Measurements from ENCODE around the gene SLC35B2.

Gene SLC35B2

DNA sequence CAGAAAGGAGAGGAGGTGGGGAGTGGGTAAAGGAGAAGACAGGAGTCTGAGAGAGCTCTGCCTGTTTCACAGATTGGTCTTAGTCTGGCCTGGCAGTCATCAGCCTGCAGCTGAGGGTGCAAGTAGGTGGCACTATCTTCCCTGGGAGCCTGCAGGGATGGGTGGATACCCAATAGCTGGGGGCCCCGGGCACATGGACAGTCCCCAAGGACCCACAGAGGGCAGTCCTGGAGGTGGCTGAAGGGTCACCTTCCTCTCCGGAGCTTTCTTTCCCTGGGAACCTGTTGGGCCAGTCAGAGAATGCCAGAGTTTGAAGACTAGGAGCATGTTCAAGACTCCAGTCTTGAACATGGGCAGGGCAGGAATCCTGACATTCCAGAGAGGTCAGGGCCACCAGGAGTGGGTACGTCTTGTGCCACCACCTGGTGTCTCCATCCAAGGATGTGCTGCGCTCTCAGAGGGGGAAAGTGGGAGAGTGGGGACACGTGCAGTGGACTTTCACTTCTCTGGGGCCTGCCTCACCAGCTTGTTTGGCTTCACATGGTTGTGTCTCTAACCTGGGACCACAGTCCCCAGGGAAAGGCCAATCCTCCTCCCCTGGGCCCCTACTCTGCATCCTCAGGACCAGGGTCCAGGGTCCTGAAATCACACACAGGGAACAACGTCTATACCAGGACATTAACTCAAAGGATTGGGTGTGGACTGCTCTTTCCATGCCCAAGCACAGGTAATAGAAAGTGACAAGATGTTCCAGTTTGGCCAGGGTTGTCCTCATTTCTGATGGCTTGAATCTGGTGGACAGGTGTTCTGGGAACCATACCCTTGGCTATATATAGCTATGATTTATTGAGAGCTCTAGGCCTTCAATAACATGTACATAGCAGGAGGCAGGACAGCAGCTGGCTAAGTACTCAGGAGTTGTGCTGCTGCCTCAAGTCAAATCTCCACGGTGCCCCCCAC is 37.8 kb upstream of the SLC35B2 start:
- no peak for ATAC-seq
- Mint-ChIP-seq H3K36me3 (peaks cover 10% of the 10 kb centered on the region), H3K27me3 (peaks cover 92% of the 10 kb centered on the region), H3K9me3 (no peaks in the 10 kb centered on the region), H3K27ac (no peak overlapping the region), H3K4me3 (no peak overlapping the region), H3K4me1 (peaks cover 18% of the 10 kb centered on the region)

DNA sequence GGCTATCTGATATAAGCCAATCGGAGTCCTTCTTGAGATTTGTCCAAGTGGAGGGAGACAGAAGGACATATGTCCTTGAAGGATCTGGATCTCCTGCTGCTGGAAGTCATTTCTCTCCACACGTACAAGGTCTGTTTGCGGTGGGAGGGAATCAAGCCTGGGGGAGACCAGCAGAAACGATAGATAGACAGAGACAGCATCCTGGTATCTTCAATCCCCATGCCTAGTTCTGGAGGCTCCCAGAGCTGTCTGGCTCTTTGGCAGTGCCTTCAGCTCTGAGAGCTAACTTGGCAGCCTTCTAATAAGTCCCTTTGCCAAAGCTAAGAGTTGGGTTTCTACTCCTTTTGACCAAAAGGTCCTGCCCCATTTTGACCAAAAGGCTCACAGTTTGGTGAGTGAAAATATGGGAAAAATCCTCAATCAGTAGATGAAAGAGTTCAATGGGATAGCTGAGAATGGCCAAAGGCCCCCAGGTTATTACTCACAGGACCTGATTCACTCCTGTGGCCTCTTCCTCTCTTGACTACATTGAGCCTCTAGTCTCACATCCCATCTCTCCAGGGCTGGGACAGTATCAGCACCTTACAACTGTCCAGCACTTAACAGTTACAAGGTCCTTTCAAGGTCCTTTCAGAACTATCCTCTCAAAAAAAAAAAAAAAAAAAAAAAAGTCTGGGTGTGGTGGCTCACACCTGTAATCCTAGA is 35.5 kb upstream of the SLC35B2 start:
- Mint-ChIP-seq H3K36me3 (no peaks in the 10 kb centered on the region), H3K4me3 (no peak overlapping the region), H3K27ac (no peak overlapping the region), H3K27me3 (peaks cover 87% of the 10 kb centered on the region), H3K4me1 (peaks cover 13% of the 10 kb centered on the region), H3K9me3 (no peaks in the 10 kb centered on the region)
- no peak for ATAC-seq

DNA sequence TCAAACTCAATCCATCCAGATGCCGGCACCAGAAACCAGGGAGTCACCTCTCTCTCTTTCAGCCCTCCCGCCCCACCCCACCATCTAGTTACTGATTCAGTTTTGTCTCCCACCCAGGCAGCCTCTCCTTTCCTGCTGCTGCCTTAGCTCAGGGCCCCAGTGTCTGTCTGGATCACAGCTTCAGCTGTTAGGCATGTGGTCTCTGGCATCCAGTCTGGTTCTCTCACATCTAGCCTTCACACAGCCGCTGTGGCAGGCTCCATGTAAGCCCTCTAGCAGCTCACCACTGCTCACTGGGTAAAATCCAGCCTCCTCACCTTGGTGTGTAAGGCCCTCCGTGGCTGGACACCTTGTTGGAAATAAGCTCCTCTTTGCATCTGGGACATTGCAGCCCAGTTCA is 34.5 kb upstream of the SLC35B2 start:
- peaks cover 6% of the 10 kb centered on the region for H3K4me1 Mint-ChIP-seq
- no peaks in the 10 kb centered on the region for H3K36me3 Mint-ChIP-seq
- no peak overlapping the region for H3K4me3 Mint-ChIP-seq
- ATAC-seq, result no peak
- no peaks in the 10 kb centered on the region for H3K9me3 Mint-ChIP-seq
- H3K27ac Mint-ChIP-seq, result no peak overlapping the region
- H3K27me3 Mint-ChIP-seq, result peaks cover 88% of the 10 kb centered on the region

- Mint-ChIP-seq H3K36me3 (no peaks in the 10 kb centered on the region), H3K27ac (no peak overlapping the region), H3K27me3 (peaks cover 88% of the 10 kb centered on the region), H3K4me1 (no peaks in the 10 kb centered on the region), H3K4me3 (no peak overlapping the region), H3K9me3 (no peaks in the 10 kb centered on the region)
- no peak for ATAC-seq
These were observed 32.5 kb upstream of the SLC35B2 start for GRCh38 chr6:44289726-44290260.

DNA sequence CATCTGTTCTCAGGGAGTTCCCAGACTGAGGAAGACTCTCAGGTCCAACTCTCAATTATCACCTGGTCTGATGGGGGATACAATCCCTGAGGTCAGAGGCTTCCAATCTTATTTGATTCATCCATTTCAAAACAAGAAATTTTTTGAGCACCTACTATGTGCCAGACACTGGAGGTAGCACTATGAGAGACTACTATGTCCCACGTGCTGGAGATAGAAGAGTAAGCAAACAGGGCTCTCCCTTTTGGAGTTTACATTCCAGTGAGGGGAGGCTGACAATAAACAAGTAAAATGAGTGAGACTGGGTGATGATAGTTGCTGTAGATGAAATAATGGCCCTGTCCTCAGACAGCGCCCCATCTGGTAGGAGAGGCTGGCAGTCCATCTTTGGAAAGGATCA is 29.4 kb upstream of the SLC35B2 start:
- Mint-ChIP-seq H3K9me3 (no peaks in the 10 kb centered on the region), H3K27me3 (peaks cover 77% of the 10 kb centered on the region)

DNA sequence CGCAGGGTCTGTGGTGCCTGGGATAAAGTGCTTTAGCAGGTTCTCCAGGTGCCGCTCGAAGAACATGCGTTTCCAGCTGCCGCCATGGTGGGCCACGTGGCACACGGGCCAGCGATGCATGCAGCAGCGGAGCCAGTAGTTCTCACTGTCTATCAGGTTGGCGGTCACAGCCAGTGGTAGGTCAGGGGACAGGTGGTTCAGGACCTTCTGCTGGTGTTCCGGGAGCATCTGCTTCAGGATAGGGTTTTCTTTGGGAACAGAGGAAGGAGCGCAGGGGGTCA is 28.9 kb upstream of the SLC35B2 start:
- Mint-ChIP-seq H3K36me3 (no peaks in the 10 kb centered on the region), H3K27ac (no peak overlapping the region), H3K9me3 (no peaks in the 10 kb centered on the region), H3K4me3 (no peak overlapping the region), H3K4me1 (no peaks in the 10 kb centered on the region), H3K27me3 (peaks cover 72% of the 10 kb centered on the region)
- no peak for ATAC-seq

More for the DNA sequence above, 29.4 kb upstream of the SLC35B2 start:
- no peak for ATAC-seq
- H3K4me3 Mint-ChIP-seq, result no peak overlapping the region
- no peaks in the 10 kb centered on the region for H3K36me3 Mint-ChIP-seq
- H3K27ac Mint-ChIP-seq, result no peak overlapping the region
- no peaks in the 10 kb centered on the region for H3K4me1 Mint-ChIP-seq

GRCh38 chr6:44285552-44286284 is 28.4 kb upstream of the SLC35B2 start:
- Mint-ChIP-seq H3K27ac (no peak overlapping the region), H3K9me3 (no peaks in the 10 kb centered on the region), H3K27me3 (peaks cover 67% of the 10 kb centered on the region), H3K4me3 (no peak overlapping the region), H3K4me1 (no peaks in the 10 kb centered on the region), H3K36me3 (no peaks in the 10 kb centered on the region)
- ATAC-seq, result no peak

DNA sequence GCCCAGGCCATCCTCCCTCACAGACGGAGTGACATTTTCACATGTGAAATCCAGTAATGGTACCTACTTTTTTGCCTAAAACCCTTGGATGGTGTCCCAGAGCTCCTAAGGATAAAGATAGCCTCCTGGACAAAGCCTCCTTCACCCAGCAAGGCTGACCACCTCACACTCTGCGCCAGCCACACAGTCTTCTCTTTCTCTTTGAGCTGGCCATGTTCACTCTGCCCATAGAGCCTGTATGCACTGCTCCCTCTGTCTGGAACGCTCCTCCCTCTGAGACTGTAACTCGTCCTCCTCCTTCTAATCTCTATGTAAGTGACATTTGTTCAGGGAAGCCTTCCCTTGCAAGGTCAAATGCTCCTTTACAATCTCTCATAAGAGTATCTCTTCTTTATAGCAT is 27.5 kb upstream of the SLC35B2 start:
- H3K9me3 Mint-ChIP-seq, result no peaks in the 10 kb centered on the region
- no peak overlapping the region for H3K27ac Mint-ChIP-seq
- H3K27me3 Mint-ChIP-seq, result peaks cover 59% of the 10 kb centered on the region

GRCh38 chr6:44284121-44284520 is 26.8 kb upstream of the SLC35B2 start:
- no peak overlapping the region for H3K4me3 Mint-ChIP-seq
- ATAC-seq, result no peak
- no peaks in the 10 kb centered on the region for H3K9me3 Mint-ChIP-seq
- no peak overlapping the region for H3K27ac Mint-ChIP-seq
- no peaks in the 10 kb centered on the region for H3K36me3 Mint-ChIP-seq
- H3K27me3 Mint-ChIP-seq, result peaks cover 61% of the 10 kb centered on the region
- no peaks in the 10 kb centered on the region for H3K4me1 Mint-ChIP-seq

More for the DNA sequence above, 27.5 kb upstream of the SLC35B2 start:
- Mint-ChIP-seq H3K4me3 (no peak overlapping the region), H3K4me1 (no peaks in the 10 kb centered on the region), H3K36me3 (no peaks in the 10 kb centered on the region)
- ATAC-seq, result no peak

DNA sequence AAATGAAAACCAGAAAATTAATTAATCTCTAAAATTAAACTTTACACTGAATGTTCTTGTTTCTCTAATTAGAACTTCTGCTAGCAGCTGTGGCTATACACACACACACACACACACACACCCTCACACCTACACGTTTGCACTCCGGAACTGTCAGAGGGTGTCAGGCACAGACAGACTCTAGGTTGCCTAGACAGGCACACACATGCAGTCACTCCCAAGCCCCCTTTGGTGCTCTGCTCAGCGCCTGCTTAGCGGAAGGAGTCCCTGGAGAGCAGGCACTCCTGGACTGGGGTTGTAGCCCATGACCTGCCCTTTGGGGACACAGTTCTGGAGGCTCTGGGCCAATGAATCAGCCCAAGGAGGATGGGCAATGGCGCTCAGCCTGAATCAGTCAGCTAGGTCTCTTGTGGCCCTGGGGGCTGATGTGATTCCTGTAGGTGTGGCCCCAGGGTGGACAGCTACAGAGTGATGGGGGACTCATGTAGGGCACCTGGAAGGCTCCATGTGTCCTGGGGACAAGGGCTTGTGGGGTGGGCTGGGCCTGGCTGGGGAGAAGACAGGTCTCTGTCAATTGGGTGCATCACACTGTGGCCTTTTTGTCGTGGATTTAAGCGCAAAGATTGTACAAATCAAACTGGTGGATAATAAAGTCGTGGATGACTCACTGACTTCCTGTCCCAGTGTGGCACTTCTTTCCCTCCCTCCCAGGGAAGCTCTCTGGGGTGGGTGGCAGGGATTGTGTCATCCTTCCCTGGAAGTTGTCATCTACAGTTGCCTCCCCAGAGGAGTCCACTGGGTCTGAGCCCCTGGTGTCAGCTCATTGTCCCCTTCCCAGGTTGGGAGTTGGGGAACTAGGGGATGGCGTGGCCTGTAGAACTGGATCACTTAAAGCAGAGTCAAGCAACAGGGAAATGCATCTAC is 21.7 kb upstream of the SLC35B2 start:
- no peak overlapping the region for H3K4me3 Mint-ChIP-seq
- H3K27ac Mint-ChIP-seq, result no peak overlapping the region
- H3K9me3 Mint-ChIP-seq, result no peaks in the 10 kb centered on the region
- peaks cover 56% of the 10 kb centered on the region for H3K27me3 Mint-ChIP-seq
- H3K36me3 Mint-ChIP-seq, result peaks cover 5% of the 10 kb centered on the region
- H3K4me1 Mint-ChIP-seq, result no peaks in the 10 kb centered on the region
- no peak for ATAC-seq

DNA sequence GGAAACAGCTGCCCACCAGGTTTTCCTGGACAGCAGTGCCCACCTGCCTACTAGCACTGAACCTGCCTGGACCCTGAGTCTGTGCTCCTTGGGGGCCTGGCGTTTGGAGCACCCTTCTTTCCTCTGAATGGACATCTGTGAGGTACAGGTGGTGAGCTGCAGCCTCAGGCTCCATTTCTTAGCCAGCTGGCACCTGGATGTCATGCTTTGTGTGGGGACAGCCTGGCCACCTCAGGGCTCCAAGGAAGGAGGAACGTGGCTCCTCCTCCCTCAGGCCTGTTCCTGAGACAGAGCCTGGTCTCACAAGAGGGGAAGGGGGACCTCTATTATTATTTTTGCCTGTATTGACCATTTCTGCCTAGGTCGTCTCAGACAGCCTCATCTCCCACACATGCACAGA is 21.0 kb upstream of the SLC35B2 start:
- Mint-ChIP-seq H3K4me3 (no peak overlapping the region), H3K4me1 (no peaks in the 10 kb centered on the region), H3K27ac (no peak overlapping the region), H3K9me3 (no peaks in the 10 kb centered on the region), H3K27me3 (peaks cover 56% of the 10 kb centered on the region), H3K36me3 (peaks cover 5% of the 10 kb centered on the region)
- ATAC-seq, result no peak

DNA sequence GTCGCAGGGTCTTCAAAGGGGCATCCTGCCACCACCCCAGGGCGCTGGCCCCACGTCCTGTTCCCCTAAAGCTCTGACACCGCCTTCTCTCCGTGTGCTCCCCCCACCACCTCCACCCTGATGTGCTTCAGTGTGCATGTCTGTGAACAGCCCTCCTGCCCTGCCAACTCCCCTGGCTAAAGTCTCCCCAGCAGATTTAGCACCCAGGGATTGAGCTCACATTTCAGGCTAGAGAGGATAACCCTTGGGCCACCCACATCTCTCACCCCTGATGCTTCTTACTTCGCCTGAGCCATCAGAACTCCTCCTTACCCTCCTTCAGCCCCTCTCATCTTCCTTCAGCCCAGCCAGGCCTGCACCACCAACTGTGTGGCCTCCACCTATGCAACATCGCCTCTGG is 20.4 kb upstream of the SLC35B2 start:
- no peaks in the 10 kb centered on the region for H3K4me1 Mint-ChIP-seq
- peaks cover 5% of the 10 kb centered on the region for H3K36me3 Mint-ChIP-seq
- no peak overlapping the region for H3K4me3 Mint-ChIP-seq
- no peak for ATAC-seq
- H3K27ac Mint-ChIP-seq, result no peak overlapping the region
- H3K27me3 Mint-ChIP-seq, result peaks cover 56% of the 10 kb centered on the region
- H3K9me3 Mint-ChIP-seq, result no peaks in the 10 kb centered on the region

- H3K4me3 Mint-ChIP-seq, result no peak overlapping the region
- H3K36me3 Mint-ChIP-seq, result peaks cover 5% of the 10 kb centered on the region
- H3K27me3 Mint-ChIP-seq, result peaks cover 65% of the 10 kb centered on the region
- H3K4me1 Mint-ChIP-seq, result no peaks in the 10 kb centered on the region
- ATAC-seq, result no peak
- H3K9me3 Mint-ChIP-seq, result no peaks in the 10 kb centered on the region
- no peak overlapping the region for H3K27ac Mint-ChIP-seq
These were observed 19.6 kb upstream of the SLC35B2 start for GRCh38 chr6:44276667-44277640.

Measured in stimulated activated memory B cell treated with anti-CD40 and anti-IgM and Interleukin-4, amounts not matched to agents 10 μg/mL and 1 μg/mL and 100 μg/mL, for 72 hours (primary cell).